Motor neuron (in vitro differentiated cells): ENCODE data around the gene LRRC8C. TPM values are rescaled to one million over a fixed set of nuclear protein-coding genes. Genes with fewer than 3 reads are reported as not detected.
A peak's percentile ranks its signal among the peaks of the same experiment; 100 is the strongest.

Experiments
- ATAC-seq, 8 experiments: fragments of 200-7000 bp; cut with Tn5 transposase; replicated peaks in 6 of 8; 2 replicates each; pipeline ENCODE4 v1.8.0; 2021; ENCODE audit warnings: mild to moderate bottlenecking in 8 of 8, moderate library complexity in 8 of 8
- H3K27ac ChIP-seq, 2 donors: fragments of 250-450 bp; sonication (Bioruptor Pico); 2 replicates each; pipeline ENCODE4 v1.9.0; 2021; ENCODE audit warnings: antibody characterized with exemption in 2 of 2, mild to moderate bottlenecking in 2 of 2, moderate library complexity in 1 of 2
- H3K4me1 ChIP-seq, 2 donors: fragments of 250-450 bp; sonication (Bioruptor Pico); replicated peaks in 1 of 2; 2 replicates each; pipeline ENCODE4 v1.6.1; 2021; ENCODE audit warnings: antibody characterized with exemption in 2 of 2, mild to moderate bottlenecking in 2 of 2, moderate library complexity in 1 of 2
- H3K4me3 ChIP-seq, 5 donors: fragments of 250-450 bp; sonication (Bioruptor Pico); 2 replicates each; pipeline ENCODE4 v1.9.0; 2021; ENCODE audit warnings: antibody characterized with exemption in 5 of 5, mild to moderate bottlenecking in 5 of 5, moderate library complexity in 4 of 5
- WGBS, 10 experiments: fragments of 450-650 bp; shearing (Covaris generic); methylation state at CpG; one replicate each; pipeline ENCODE4 v1.0.0; 2022; 5-methylcytosine and 5-hydroxymethylcytosine counted together
- in situ Hi-C, 9 experiments: fragments of 400-800 bp; cut with MboI; loops; one replicate each; pipeline ENCODE4 v1.15.0; 2021; ENCODE audit warnings: low sequenced_read_pairs in 9 of 9, low pct_unique_long_range_greater_than_20kb in 2 of 9; ENCODE audit not compliant: unreplicated experiment in 9 of 9
- total RNA-seq, 8 experiments: library from RNA; unstranded; fragments of 300-600 nt; gene quantifications; 2 replicates each; pipeline versions ENCODE4 v1.2.3 to v1.2.4, GENCODE V29; 2022

Gene LRRC8C
- total RNA-seq, 8 experiments from 2014 or later = 1.7 to 8.0 (median 2.5) TPM

- Histone ChIP-seq H3K4me1 (peaks cover 8 to 19% of the 10 kb centered on the region in 2 donors), H3K4me3 (no peak overlapping the region), H3K27ac (no peak overlapping the region)
- in situ Hi-C loops = loop anchor here in 1 of 9 experiments (25.0 kb wide), 1 partner anchor 88 kb away; the partner anchor contains the start of gene LRRC8B
- no peak for ATAC-seq
- WGBS, 10 experiments = 59 to 100% (median 90%) methylated on average over 1 to 3 of the region's 3 CpGs; no CpG with 5 or more reads in 2 of the 10 experiments
Measured at GRCh38 chr1:89600451-89601224, 32.3 kb upstream of the LRRC8C start.

GRCh38 chr1:89602871-89603404, 30.0 kb upstream of the LRRC8C start:
- no peak overlapping the region for H3K4me3 ChIP-seq
- 20 to 85% (median 78%) methylated on average over 1 to 6 of the region's 6 CpGs; no CpG with 5 or more reads in 2 of the 10 experiments for WGBS, 10 experiments
- no peak for ATAC-seq
- in situ Hi-C loops = loop anchor here in 1 of 9 experiments (25.0 kb wide), 1 partner anchor 91 kb away; the partner anchor contains the start of gene LRRC8B
- peaks cover 10 to 11% of the 10 kb centered on the region in 2 donors for H3K4me1 ChIP-seq
- H3K27ac ChIP-seq = no peak overlapping the region

GRCh38 chr1:89603651-89604413, 29.1 kb upstream of the LRRC8C start:
- peak in 3 of 8 experiments; percentile 19 to 49 (median 26) for ATAC-seq
- Histone ChIP-seq H3K4me1 (peaks cover 5% of the 10 kb centered on the region in 2 donors), H3K27ac (no peak overlapping the region), H3K4me3 (no peak overlapping the region)
- in situ Hi-C loops = loop anchor here in 1 of 9 experiments (25.0 kb wide), 1 partner anchor 92 kb away; the partner anchor contains the start of gene LRRC8B
- WGBS, 10 experiments = 17 to 100% (median 82%) methylated on average over 1 to 4 of the region's 4 CpGs; no CpG with 5 or more reads in 2 of the 10 experiments

GRCh38 chr1:89604414-89604735, 28.5 kb upstream of the LRRC8C start:
- H3K27ac ChIP-seq = no peak overlapping the region
- no peak overlapping the region for H3K4me3 ChIP-seq
- ATAC-seq = no peak
- WGBS, 10 experiments = 24 to 100% (median 96%) methylated on average over 1 to 3 of the region's 3 CpGs; no CpG with 5 or more reads in 3 of the 10 experiments
- peaks cover 0 to 5% of the 10 kb centered on the region in 2 donors for H3K4me1 ChIP-seq
- in situ Hi-C loops = loop anchor here in 1 of 9 experiments (25.0 kb wide), 1 partner anchor 92 kb away; the partner anchor contains the start of gene LRRC8B

- no peak overlapping the region for H3K27ac ChIP-seq
- H3K4me1 ChIP-seq = peaks cover 0 to 5% of the 10 kb centered on the region in 2 donors
- in situ Hi-C loops = loop anchor here in 1 of 9 experiments (25.0 kb wide), 1 partner anchor 93 kb away; the partner anchor contains the start of gene LRRC8B
- peak in 1 of 8 experiments; percentile 26 for ATAC-seq
- no peak overlapping the region for H3K4me3 ChIP-seq
- 50 to 100% (median 83%) methylated on average over 1 to 2 of the region's 2 CpGs; no CpG with 5 or more reads in 3 of the 10 experiments for WGBS, 10 experiments
Measured at GRCh38 chr1:89605692-89606091, 27.2 kb upstream of the LRRC8C start.

GRCh38 chr1:89606227-89606980, 26.5 kb upstream of the LRRC8C start:
- in situ Hi-C loops = loop anchor here in 1 of 9 experiments (25.0 kb wide), 1 partner anchor 94 kb away; the partner anchor contains the start of gene LRRC8B
- no peak for ATAC-seq
- Histone ChIP-seq H3K4me3 (no peak overlapping the region), H3K4me1 (peaks cover 0 to 5% of the 10 kb centered on the region in 2 donors), H3K27ac (no peak overlapping the region)
- 79 to 100% (median 87%) methylated on average over 1 to 3 of the region's 3 CpGs; no CpG with 5 or more reads in 2 of the 10 experiments for WGBS, 10 experiments

GRCh38 chr1:89607156-89607555, 25.8 kb upstream of the LRRC8C start:
- WGBS, 10 experiments = 31 to 100% (median 86%) methylated on average over 1 to 2 of the region's 2 CpGs; no CpG with 5 or more reads in 1 of the 10 experiments
- no peak for ATAC-seq
- Histone ChIP-seq H3K27ac (no peak overlapping the region), H3K4me3 (no peak overlapping the region), H3K4me1 (peaks cover 0 to 5% of the 10 kb centered on the region in 2 donors)
- in situ Hi-C loops = loop anchor here in 1 of 9 experiments (25.0 kb wide), 1 partner anchor 95 kb away; the partner anchor contains the start of gene LRRC8B

- no peak overlapping the region for H3K27ac ChIP-seq
- WGBS, 10 experiments = 50 to 100% (median 89%) methylated on average over 1 to 5 of the region's 5 CpGs
- H3K4me3 ChIP-seq = no peak overlapping the region
- H3K4me1 ChIP-seq = peaks cover 0 to 5% of the 10 kb centered on the region in 2 donors
- ATAC-seq = no peak
- in situ Hi-C loops = loop anchor here in 1 of 9 experiments (25.0 kb wide), 1 partner anchor 95 kb away; the partner anchor contains the start of gene LRRC8B
Measured at GRCh38 chr1:89607586-89608318, 25.2 kb upstream of the LRRC8C start.

- Histone ChIP-seq H3K4me1 (peaks cover 0 to 5% of the 10 kb centered on the region in 2 donors), H3K4me3 (no peak overlapping the region), H3K27ac (no peak overlapping the region)
- peak in 3 of 8 experiments; percentile 26 to 86 (median 28) for ATAC-seq
- 13 to 100% (median 82%) methylated on average over 1 to 9 of the region's 9 CpGs for WGBS, 10 experiments
- in situ Hi-C loops = loop anchor here in 1 of 9 experiments (25.0 kb wide), 1 partner anchor 96 kb away; the partner anchor contains the start of gene LRRC8B
Measured at GRCh38 chr1:89608319-89608983, 24.5 kb upstream of the LRRC8C start.

GRCh38 chr1:89608984-89609725, 23.8 kb upstream of the LRRC8C start:
- Histone ChIP-seq H3K4me1 (peaks cover 0 to 5% of the 10 kb centered on the region in 2 donors), H3K4me3 (no peak overlapping the region), H3K27ac (no peak overlapping the region)
- in situ Hi-C loops = loop anchor here in 1 of 9 experiments (25.0 kb wide), 1 partner anchor 97 kb away; the partner anchor contains the start of gene LRRC8B
- WGBS, 10 experiments = 88 to 100% (median 95%) methylated on average over 1 to 10 of the region's 20 CpGs; no CpG with 5 or more reads in 1 of the 10 experiments
- no peak for ATAC-seq
